CD14-positive monocyte (primary cell): ENCODE results near the gene SART3. TPM values are rescaled to one million over a fixed set of nuclear protein-coding genes. Genes with fewer than 3 reads are reported as not detected.

Source experiments
- DNase-seq, 3 donors: peaks; one replicate each; pipeline ENCODE4 v3.0.0-alpha.2; 2011 to 2022
- H2AFZ ChIP-seq: 2 replicates; pipeline ENCODE4 v1.6.0; 2012; ENCODE audit warnings: mild to moderate bottlenecking, low read depth, low read length, inconsistent platforms; ENCODE audit not compliant: insufficient read depth, poor library complexity, severe bottlenecking
- H3K27ac ChIP-seq, 2 donors: 1 replicate in 1 of 2; 2 replicates in 1 of 2; pipeline ENCODE4 v1.5.1; 2012 to 2013; ENCODE audit warnings: low read length in 2 of 2, control low read depth in 1 of 2, inconsistent platforms in 1 of 2, low read depth in 1 of 2, mild to moderate bottlenecking in 1 of 2
- H3K27me3 ChIP-seq, 2 donors: one replicate each; pipeline versions ENCODE4 v1.6.0 to v1.6.1; 2011 to 2013; ENCODE audit warnings: low read length in 2 of 2; ENCODE audit not compliant: control insufficient read depth in 2 of 2, insufficient read depth in 2 of 2
- H3K36me3 ChIP-seq, 2 donors: replicated peaks in 1 of 2; 1 replicate in 1 of 2; 2 replicates in 1 of 2; pipeline versions ENCODE4 v1.5.1 to v1.6.1; 2012 to 2013; ENCODE audit warnings: low read length in 2 of 2, control low read depth in 1 of 2, inconsistent platforms in 1 of 2, mild to moderate bottlenecking in 1 of 2; ENCODE audit not compliant: insufficient read depth in 2 of 2, control insufficient read depth in 1 of 2
- H3K4me1 ChIP-seq, 2 donors: 1 replicate in 1 of 2; 2 replicates in 1 of 2; pipeline versions ENCODE4 v1.5.1 to v1.6.1; 2012 to 2013; ENCODE audit warnings: low read length in 2 of 2, control low read depth in 1 of 2, inconsistent platforms in 1 of 2, mild to moderate bottlenecking in 1 of 2, moderate library complexity in 1 of 2; ENCODE audit not compliant: insufficient read depth in 2 of 2, control insufficient read depth in 1 of 2
- H3K4me2 ChIP-seq: replicated peaks from 2 replicates; pipeline ENCODE3; 2012; ENCODE audit warnings: low read length, moderate library complexity, mild to moderate bottlenecking; ENCODE audit not compliant: poor library complexity, severe bottlenecking; ENCODE audit errors: extremely low read depth
- H3K4me3 ChIP-seq, 3 experiments: fragments of 200-600 bp in 1 of 3; sonication (generic) in 1 of 3; replicated peaks in 1 of 3; 1 replicate in 2 of 3; 2 replicates in 1 of 3; pipeline ENCODE4 v1.5.1; 2011 to 2013; ENCODE audit warnings: low read length in 3 of 3, mild to moderate bottlenecking in 3 of 3, control low read depth in 2 of 3, low read depth in 2 of 3, inconsistent platforms in 1 of 3, moderate library complexity in 1 of 3
- H3K79me2 ChIP-seq: 2 replicates; pipeline ENCODE4 v1.6.0; 2012; ENCODE audit warnings: mild to moderate bottlenecking, control low read depth, inconsistent platforms, low read length, moderate library complexity; ENCODE audit not compliant: insufficient read depth
- H3K9ac ChIP-seq: 2 replicates; pipeline ENCODE4 v1.6.0; 2017; ENCODE audit warnings: low read length, mild to moderate bottlenecking; ENCODE audit not compliant: insufficient read depth, poor library complexity, severe bottlenecking
- H3K9me3 ChIP-seq, 2 donors: replicated peaks in 1 of 2; 1 replicate in 1 of 2; 2 replicates in 1 of 2; pipeline versions ENCODE4 v1.5.1 to v1.6.1; 2012 to 2013; ENCODE audit warnings: low read length in 2 of 2, control low read depth in 1 of 2; ENCODE audit not compliant: control insufficient read depth in 1 of 2, insufficient read depth in 1 of 2
- H4K20me1 ChIP-seq: 2 replicates; pipeline ENCODE4 v1.6.0; 2012; ENCODE audit warnings: mild to moderate bottlenecking, low read length, control low read depth, moderate library complexity; ENCODE audit not compliant: insufficient read depth
- H3K27ac Mint-ChIP-seq, 7 donors: one replicate each; pipeline ENCODE4 v1.8.0; 2020; ENCODE audit warnings: mild to moderate bottlenecking in 7 of 7, mixed read lengths in 7 of 7, moderate library complexity in 6 of 7, inconsistent platforms in 2 of 7
- H3K27me3 Mint-ChIP-seq, 3 donors: one replicate each; pipeline ENCODE4 v1.8.0; 2021 to 2022; ENCODE audit warnings: low read depth in 3 of 3, mild to moderate bottlenecking in 3 of 3, mixed read lengths in 3 of 3, moderate library complexity in 3 of 3, inconsistent platforms in 1 of 3
- H3K36me3 Mint-ChIP-seq, 2 donors: one replicate each; pipeline ENCODE4 v1.8.0; 2020; ENCODE audit warnings: mixed read lengths in 2 of 2, inconsistent platforms in 1 of 2, mild to moderate bottlenecking in 1 of 2
- H3K4me1 Mint-ChIP-seq: one replicate; pipeline ENCODE4 v1.8.0; 2020; ENCODE audit warnings: mild to moderate bottlenecking, mixed read lengths
- H3K4me3 Mint-ChIP-seq, 2 donors: one replicate each; pipeline ENCODE4 v1.8.0; 2020; ENCODE audit warnings: mild to moderate bottlenecking in 2 of 2, mixed read lengths in 2 of 2, moderate library complexity in 1 of 2
- H3K9me3 Mint-ChIP-seq, 7 donors: one replicate each; pipeline ENCODE4 v1.8.0; 2020 to 2022; ENCODE audit warnings: mixed read lengths in 7 of 7, mild to moderate bottlenecking in 6 of 7, moderate library complexity in 6 of 7, inconsistent platforms in 2 of 7
- CTCF ChIP-seq: fragments of 200-600 bp; IDR thresholded peaks from one replicate; pipeline ENCODE4 v1.8.0; 2022; ENCODE audit warnings: antibody characterized with exemption, mild to moderate bottlenecking
- WGBS: methylation state at CpG from one replicate; pipeline ENCODE4 v1.1.5; 2013; ENCODE audit warnings: missing lambda C conversion rate; ENCODE audit not compliant: insufficient coverage; 5-methylcytosine and 5-hydroxymethylcytosine counted together
- intact Hi-C, 2 donors: fragments of 100-400 bp; cut with micrococcal nuclease; formaldehyde crosslinking; loops; one replicate each; pipeline versions ENCODE4 v1.15.0 to v1.15.1; 2023
- polyA plus RNA-seq, 3 donors: library from polyadenylated mRNA; depleted of rRNA in 1 of 3; unstranded in 2 of 3; stranded (reverse) in 1 of 3; fragments of 300-500 nt in 2 of 3; fragments of >200 nt in 1 of 3; fragmentation: Illumina TruSeq in 2 of 3; gene quantifications; 1 replicate in 2 of 3; 2 replicates in 1 of 3; pipeline ENCODE4 v1.2.3, GENCODE V29; 2012 to 2021

The SART3 gene
- polyA plus RNA-seq, 3 donors, result 10.3 to 20.9 (median 20.6) TPM

- Histone ChIP-seq H3K36me3 (no peaks in the 10 kb centered on the region), H3K4me3 (no peak overlapping the region), H3K9me3 (no peaks in the 10 kb centered on the region), H3K79me2 (no peaks in the 10 kb centered on the region), H2AFZ (no peak overlapping the region), H3K27me3 (no peaks in the 10 kb centered on the region), H3K4me2 (no peak overlapping the region), H3K27ac (no peak overlapping the region), H4K20me1 (no peaks in the 10 kb centered on the region), H3K4me1 (no peaks in the 10 kb centered on the region), H3K9ac (no peak overlapping the region)
- no peak overlapping the region for H3K27ac Mint-ChIP-seq
- H3K9me3 Mint-ChIP-seq, result peaks cover 0 to 4% (median 0%) of the 10 kb centered on the region in 7 donors
- no peaks in the 10 kb centered on the region for H3K4me1 Mint-ChIP-seq
- intact Hi-C loops, result loop anchor here in 1 of 2 donors (10.0 kb wide), 1 partner anchor 377 kb away; no protein-coding TSS in a partner anchor
- no peak overlapping the region for H3K4me3 Mint-ChIP-seq
- peaks cover 0 to 2% (median 2%) of the 10 kb centered on the region in 3 donors for H3K27me3 Mint-ChIP-seq
- no peaks in the 10 kb centered on the region for H3K36me3 Mint-ChIP-seq
- WGBS, result no CpG with 5 or more reads among the region's 2 CpGs
- no peak for TF ChIP-seq CTCF
- no peak for DNase-seq
These were observed 17.3 kb upstream of the SART3 start for GRCh38 chr12:108578264-108578663.

GRCh38 chr12:108577458-108577857 is 16.5 kb upstream of the SART3 start:
- Histone ChIP-seq H3K36me3 (no peaks in the 10 kb centered on the region), H3K9me3 (no peaks in the 10 kb centered on the region), H2AFZ (no peak overlapping the region), H3K9ac (no peak overlapping the region), H3K27ac (no peak overlapping the region), H3K4me2 (no peak overlapping the region), H4K20me1 (no peaks in the 10 kb centered on the region), H3K27me3 (no peaks in the 10 kb centered on the region), H3K4me3 (no peak overlapping the region), H3K4me1 (no peaks in the 10 kb centered on the region), H3K79me2 (no peaks in the 10 kb centered on the region)
- H3K27me3 Mint-ChIP-seq, result peaks cover 2 to 4% (median 2%) of the 10 kb centered on the region in 3 donors
- no peak for DNase-seq
- TF ChIP-seq CTCF, result no peak
- no peaks in the 10 kb centered on the region for H3K4me1 Mint-ChIP-seq
- intact Hi-C loops, result loop anchor here in 1 of 2 donors (10.0 kb wide), 1 partner anchor 377 kb away; no protein-coding TSS in a partner anchor
- no peaks in the 10 kb centered on the region for H3K36me3 Mint-ChIP-seq
- no peak overlapping the region for H3K4me3 Mint-ChIP-seq
- H3K9me3 Mint-ChIP-seq, result peaks cover 0 to 4% (median 0%) of the 10 kb centered on the region in 7 donors
- no peak overlapping the region for H3K27ac Mint-ChIP-seq
